PC-3 (cell line): ENCODE results near the gene PSMD14. TPM values are rescaled to one million over a fixed set of nuclear protein-coding genes. Genes with fewer than 3 reads are reported as not detected.

Source experiments
- ATAC-seq: fragments of 200-7000 bp; cut with Tn5 transposase; 2 replicates; pipeline ENCODE4 v1.9.1; 2020; ENCODE audit warnings: mild to moderate bottlenecking, moderate library complexity
- BruUV-seq: library from RNA; stranded (reverse); fragments of 400-500 nt; replicated peaks from 2 replicates; lab custom pipeline; 2021; lab: Mats Ljungman, UMichigan
- CTCF ChIA-PET: fragments of 300-600 bp; sonication (Branson Sonifier 250); formaldehyde crosslinking; loops from one replicate; lab custom pipeline; 2022; ENCODE audit warnings: antibody characterized with exemption; lab: Charles Lee
- POLR2A ChIA-PET: fragments of 300-600 bp; sonication (Branson Sonifier 250); formaldehyde crosslinking; loops from one replicate; lab custom pipeline; 2022; ENCODE audit warnings: antibody characterized with exemption; ENCODE audit not compliant: unreplicated experiment; lab: Charles Lee
- DNase-seq: peaks from one replicate; pipeline ENCODE4 v3.0.0-alpha.2; 2015
- H2AFZ ChIP-seq: fragments of 300-600 bp; sonication (generic); 2 replicates; pipeline ENCODE4 v1.6.0; 2016; ENCODE audit warnings: antibody characterized with exemption, low read length
- H3F3A ChIP-seq: fragments of 300-600 bp; sonication (generic); one replicate; pipeline ENCODE4 v1.6.0; 2017; ENCODE audit warnings: antibody characterized with exemption, low read length, control low read depth, mild to moderate bottlenecking; ENCODE audit not compliant: unreplicated experiment
- H3K27ac ChIP-seq: fragments of 300-600 bp; sonication (generic); 2 replicates; pipeline ENCODE4 v1.5.1; 2016; ENCODE audit warnings: mild to moderate bottlenecking, low read length
- H3K27me3 ChIP-seq: fragments of 300-600 bp; sonication (generic); 2 replicates; pipeline ENCODE4 v1.6.1; 2016; ENCODE audit warnings: low read length, mixed read lengths
- H3K36me3 ChIP-seq: fragments of 300-600 bp; sonication (generic); 2 replicates; pipeline ENCODE4 v1.6.1; 2016; ENCODE audit warnings: low read depth, mixed run types, low read length, mixed read lengths
- H3K4me1 ChIP-seq: fragments of 300-600 bp; sonication (generic); 2 replicates; pipeline ENCODE4 v1.5.1; 2016; ENCODE audit warnings: low read length; ENCODE audit not compliant: insufficient read depth
- H3K4me2 ChIP-seq: fragments of 300-600 bp; sonication (generic); 2 replicates; pipeline ENCODE4 v1.6.0; 2016; ENCODE audit warnings: low read length
- H3K4me3 ChIP-seq: fragments of 300-600 bp; sonication (generic); 2 replicates; pipeline ENCODE4 v1.5.1; 2016; ENCODE audit warnings: mild to moderate bottlenecking, low read length, mixed read lengths
- H3K79me2 ChIP-seq: fragments of 300-600 bp; sonication (generic); 2 replicates; pipeline ENCODE4 v1.6.1; 2017; ENCODE audit warnings: low read length, mixed read lengths
- H3K9ac ChIP-seq: fragments of 300-600 bp; sonication (generic); 2 replicates; pipeline ENCODE4 v1.6.0; 2016; ENCODE audit warnings: mild to moderate bottlenecking, low read length
- H3K9me2 ChIP-seq: fragments of 300-600 bp; sonication (generic); replicated peaks from 2 replicates; pipeline ENCODE4 v1.6.1; 2016; ENCODE audit warnings: mixed run types, low read length, mixed read lengths
- H3K9me3 ChIP-seq: fragments of 300-600 bp; sonication (generic); 2 replicates; pipeline ENCODE4 v1.6.1; 2016; ENCODE audit warnings: low read length, mixed read lengths
- H4K20me1 ChIP-seq: fragments of 300-600 bp; sonication (generic); 2 replicates; pipeline ENCODE4 v1.6.1; 2016; ENCODE audit warnings: low read length, mixed read lengths
- EZH2 ChIP-seq: fragments of 300-600 bp; sonication (generic); IDR thresholded peaks from one replicate; pipeline ENCODE4 v1.6.1; 2017; ENCODE audit warnings: antibody characterized with exemption, mild to moderate bottlenecking, low read length; ENCODE audit not compliant: unreplicated experiment
- EZH2phosphoT487 ChIP-seq: fragments of 300-600 bp; sonication (generic); IDR thresholded peaks from 2 replicates; pipeline ENCODE4 v1.6.1; 2018; ENCODE audit warnings: mild to moderate bottlenecking, antibody characterized with exemption, low read length, borderline replicate concordance
- intact Hi-C: fragments of 100-400 bp; cut with micrococcal nuclease; formaldehyde crosslinking; loops from 2 replicates; pipeline ENCODE4 v1.9.0; 2023
- total RNA-seq: library from RNA; depleted of rRNA; stranded (reverse); fragments of >200 nt; gene quantifications from 2 replicates; pipeline ENCODE4 v1.2.3, GENCODE V29; 2014
- TF ChIP-seq, protein P1 (sequence below): fragments of 300-600 bp; sonication (generic); conservative IDR thresholded peaks from 2 replicates; pipeline ENCODE4 v1.5.1; 2017; ENCODE audit warnings: antibody characterized with exemption, low read depth, mild to moderate bottlenecking, low read length

PSMD14 gene
- total RNA-seq, 1 experiment from 2014 or later = 151 TPM

GRCh38 chr2:161426455-161426921 lies 118.3 kb downstream of the PSMD14 start:
- ATAC-seq (no peak), DNase-seq (no peak)
- H3F3A ChIP-seq = no peaks in the 10 kb centered on the region
- no peaks in the 10 kb centered on the region for H3K9me3 ChIP-seq
- no peak overlapping the region for H3K27ac ChIP-seq
- H3K4me1 ChIP-seq = no peaks in the 10 kb centered on the region
- ChIA-PET CTCF (no interaction called here), POLR2A (no interaction called here)
- no peak overlapping the region for H2AFZ ChIP-seq
- BruUV-seq = no TSS peak
- no peaks in the 10 kb centered on the region for H3K79me2 ChIP-seq
- H3K9ac ChIP-seq = no peak overlapping the region
- no peaks in the 10 kb centered on the region for H3K36me3 ChIP-seq
- no peak overlapping the region for H3K4me2 ChIP-seq
- H3K9me2 ChIP-seq = no peaks in the 10 kb centered on the region
- intact Hi-C loops = no loop called here
- no peak overlapping the region for H3K4me3 ChIP-seq
- no peak for TF ChIP-seq EZH2phosphoT487
- TF ChIP-seq EZH2 = no peak
- TF ChIP-seq, protein P1, sequence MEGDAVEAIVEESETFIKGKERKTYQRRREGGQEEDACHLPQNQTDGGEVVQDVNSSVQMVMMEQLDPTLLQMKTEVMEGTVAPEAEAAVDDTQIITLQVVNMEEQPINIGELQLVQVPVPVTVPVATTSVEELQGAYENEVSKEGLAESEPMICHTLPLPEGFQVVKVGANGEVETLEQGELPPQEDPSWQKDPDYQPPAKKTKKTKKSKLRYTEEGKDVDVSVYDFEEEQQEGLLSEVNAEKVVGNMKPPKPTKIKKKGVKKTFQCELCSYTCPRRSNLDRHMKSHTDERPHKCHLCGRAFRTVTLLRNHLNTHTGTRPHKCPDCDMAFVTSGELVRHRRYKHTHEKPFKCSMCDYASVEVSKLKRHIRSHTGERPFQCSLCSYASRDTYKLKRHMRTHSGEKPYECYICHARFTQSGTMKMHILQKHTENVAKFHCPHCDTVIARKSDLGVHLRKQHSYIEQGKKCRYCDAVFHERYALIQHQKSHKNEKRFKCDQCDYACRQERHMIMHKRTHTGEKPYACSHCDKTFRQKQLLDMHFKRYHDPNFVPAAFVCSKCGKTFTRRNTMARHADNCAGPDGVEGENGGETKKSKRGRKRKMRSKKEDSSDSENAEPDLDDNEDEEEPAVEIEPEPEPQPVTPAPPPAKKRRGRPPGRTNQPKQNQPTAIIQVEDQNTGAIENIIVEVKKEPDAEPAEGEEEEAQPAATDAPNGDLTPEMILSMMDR = no peak
- H3K27me3 ChIP-seq = no peaks in the 10 kb centered on the region
- no peaks in the 10 kb centered on the region for H4K20me1 ChIP-seq

- DNase-seq (no peak), ATAC-seq (no peak)
- H2AFZ ChIP-seq = no peak overlapping the region
- no peak overlapping the region for H3K4me3 ChIP-seq
- no peaks in the 10 kb centered on the region for H3F3A ChIP-seq
- no peaks in the 10 kb centered on the region for H3K4me1 ChIP-seq
- ChIA-PET POLR2A (no interaction called here), CTCF (no interaction called here)
- BruUV-seq = no TSS peak
- no peak overlapping the region for H3K4me2 ChIP-seq
- no peaks in the 10 kb centered on the region for H3K36me3 ChIP-seq
- no peak for TF ChIP-seq EZH2phosphoT487
- TF ChIP-seq EZH2 = no peak
- TF ChIP-seq, protein P1 = no peak
- H3K9me3 ChIP-seq = no peaks in the 10 kb centered on the region
- no peak overlapping the region for H3K27ac ChIP-seq
- H3K79me2 ChIP-seq = no peaks in the 10 kb centered on the region
- intact Hi-C loops = no loop called here
- no peaks in the 10 kb centered on the region for H4K20me1 ChIP-seq
- no peaks in the 10 kb centered on the region for H3K27me3 ChIP-seq
- H3K9ac ChIP-seq = no peak overlapping the region
- H3K9me2 ChIP-seq = no peaks in the 10 kb centered on the region
Observed at GRCh38 chr2:161426922-161427663, 118.9 kb downstream of the PSMD14 start.
